Esophagus squamous epithelium (tissue), 4 donors: ENCODE measurements around the gene LOXL1.

Experiments
- CTCF ChIP-seq, 6 experiments: fragments of 450-650 bp in 4 of 6; fragments of 200-600 bp in 2 of 6; sonication (generic) in 2 of 6; IDR thresholded peaks; one replicate each; pipeline ENCODE4 v1.5.1; 2016 to 2019; ENCODE audit warnings: antibody characterized with exemption in 6 of 6, mild to moderate bottlenecking in 4 of 6, moderate library complexity in 4 of 6
- POLR2A ChIP-seq, 4 donors: fragments of 450-650 bp; IDR thresholded peaks; one replicate each; pipeline ENCODE4 v1.6.1; 2017; ENCODE audit warnings: antibody characterized with exemption in 4 of 4, mild to moderate bottlenecking in 4 of 4, moderate library complexity in 3 of 4

GRCh38 chr15:73987250-73987649 is 61.0 kb downstream of the LOXL1 start:
- TF ChIP-seq CTCF (IDR thresholded peaks at IDR 0.05) = no peak
- no peak for TF ChIP-seq POLR2A (IDR thresholded peaks at IDR 0.05)
